Measurements from ENCODE around the gene ATG4B.
"Not testable (repeated sequence)": the region's sequence is repeated elsewhere in the genome, so short reads cannot be mapped to it uniquely, and the experiment has no call there.

The ATG4B gene

GRCh38 chr2:241648453-241648852, 11.0 kb downstream of the ATG4B start:
- Mint-ChIP-seq H3K9me3 (no peaks in the 10 kb centered on the region), H3K4me3 (no peak overlapping the region), H3K4me1 (peaks cover 33% of the 10 kb centered on the region), H3K27ac (peak overlapping the region; percentile 41), H3K27me3 (no peaks in the 10 kb centered on the region), H3K36me3 (peaks cover 2% of the 10 kb centered on the region)

GRCh38 chr2:241649404-241649803, 11.9 kb downstream of the ATG4B start:
- Mint-ChIP-seq H3K4me3 (no peak overlapping the region), H3K27ac (no peak overlapping the region), H3K4me1 (peaks cover 29% of the 10 kb centered on the region), H3K27me3 (no peaks in the 10 kb centered on the region), H3K36me3 (peaks cover 2% of the 10 kb centered on the region), H3K9me3 (no peaks in the 10 kb centered on the region)

- Mint-ChIP-seq H3K4me3 (no peak overlapping the region), H3K27ac (no peak overlapping the region), H3K27me3 (no peaks in the 10 kb centered on the region), H3K9me3 (no peaks in the 10 kb centered on the region), H3K4me1 (peaks cover 26% of the 10 kb centered on the region), H3K36me3 (peaks cover 2% of the 10 kb centered on the region)
These were observed 12.4 kb downstream of the ATG4B start for GRCh38 chr2:241649927-241650326.

GRCh38 chr2:241652142-241652541, 14.6 kb downstream of the ATG4B start:
- no peak overlapping the region for H3K27ac Mint-ChIP-seq
- peaks cover 2% of the 10 kb centered on the region for H3K36me3 Mint-ChIP-seq
- H3K4me1 Mint-ChIP-seq: peaks cover 20% of the 10 kb centered on the region
- H3K9me3 Mint-ChIP-seq: no peaks in the 10 kb centered on the region
- H3K4me3 Mint-ChIP-seq: no peak overlapping the region
- no peaks in the 10 kb centered on the region for H3K27me3 Mint-ChIP-seq

- H3K9me3 Mint-ChIP-seq: no peaks in the 10 kb centered on the region
- H3K4me1 Mint-ChIP-seq: peaks cover 20% of the 10 kb centered on the region
- H3K4me3 Mint-ChIP-seq: no peak overlapping the region
- peaks cover 3% of the 10 kb centered on the region for H3K36me3 Mint-ChIP-seq
- H3K27me3 Mint-ChIP-seq: no peaks in the 10 kb centered on the region
- no peak overlapping the region for H3K27ac Mint-ChIP-seq
These were observed 15.2 kb downstream of the ATG4B start for GRCh38 chr2:241652722-241653121.

GRCh38 chr2:241653210-241653750, 15.8 kb downstream of the ATG4B start:
- Mint-ChIP-seq H3K27ac (no peak overlapping the region), H3K9me3 (no peaks in the 10 kb centered on the region), H3K36me3 (peaks cover 3% of the 10 kb centered on the region), H3K4me1 (peaks cover 15% of the 10 kb centered on the region), H3K4me3 (no peak overlapping the region), H3K27me3 (no peaks in the 10 kb centered on the region)

- peaks cover 6% of the 10 kb centered on the region for H3K36me3 Mint-ChIP-seq
- no peaks in the 10 kb centered on the region for H3K27me3 Mint-ChIP-seq
- peaks cover 5% of the 10 kb centered on the region for H3K4me1 Mint-ChIP-seq
- H3K27ac Mint-ChIP-seq: no peak overlapping the region
- H3K4me3 Mint-ChIP-seq: no peak overlapping the region
- H3K9me3 Mint-ChIP-seq: no peaks in the 10 kb centered on the region
These were observed 17.1 kb downstream of the ATG4B start for GRCh38 chr2:241654551-241654950.

- Mint-ChIP-seq H3K9me3 (no peaks in the 10 kb centered on the region), H3K4me3 (no peak overlapping the region), H3K27ac (no peak overlapping the region), H3K4me1 (peaks cover 5% of the 10 kb centered on the region), H3K27me3 (no peaks in the 10 kb centered on the region), H3K36me3 (peaks cover 6% of the 10 kb centered on the region)
These were observed 18.2 kb downstream of the ATG4B start for GRCh38 chr2:241655516-241656189.

- H3K4me3 Mint-ChIP-seq: no peak overlapping the region
- peaks cover 6% of the 10 kb centered on the region for H3K36me3 Mint-ChIP-seq
- no peaks in the 10 kb centered on the region for H3K27me3 Mint-ChIP-seq
- H3K9me3 Mint-ChIP-seq: no peaks in the 10 kb centered on the region
- H3K4me1 Mint-ChIP-seq: no peaks in the 10 kb centered on the region
- H3K27ac Mint-ChIP-seq: no peak overlapping the region
These were observed 18.8 kb downstream of the ATG4B start for GRCh38 chr2:241656190-241656741.

- Mint-ChIP-seq H3K4me3 (no peak overlapping the region), H3K36me3 (peaks cover 4% of the 10 kb centered on the region), H3K4me1 (no peaks in the 10 kb centered on the region), H3K27me3 (no peaks in the 10 kb centered on the region), H3K9me3 (no peaks in the 10 kb centered on the region), H3K27ac (no peak overlapping the region)
These were observed 20.3 kb downstream of the ATG4B start for GRCh38 chr2:241657786-241658254.

- Mint-ChIP-seq H3K27ac (no peak overlapping the region), H3K4me1 (no peaks in the 10 kb centered on the region), H3K9me3 (no peaks in the 10 kb centered on the region), H3K27me3 (no peaks in the 10 kb centered on the region), H3K4me3 (no peak overlapping the region), H3K36me3 (peaks cover 4% of the 10 kb centered on the region)
These were observed 20.8 kb downstream of the ATG4B start for GRCh38 chr2:241658296-241658695.

- Mint-ChIP-seq H3K27me3 (no peaks in the 10 kb centered on the region), H3K36me3 (peaks cover 4% of the 10 kb centered on the region), H3K4me3 (no peak overlapping the region), H3K9me3 (no peaks in the 10 kb centered on the region), H3K4me1 (no peaks in the 10 kb centered on the region), H3K27ac (no peak overlapping the region)
These were observed 21.8 kb downstream of the ATG4B start for GRCh38 chr2:241659150-241659739.

GRCh38 chr2:241660593-241661213, 23.2 kb downstream of the ATG4B start:
- no peak overlapping the region for H3K4me3 Mint-ChIP-seq
- H3K4me1 Mint-ChIP-seq: peaks cover 4% of the 10 kb centered on the region
- peaks cover 4% of the 10 kb centered on the region for H3K36me3 Mint-ChIP-seq
- H3K27me3 Mint-ChIP-seq: no peaks in the 10 kb centered on the region
- H3K9me3 Mint-ChIP-seq: no peaks in the 10 kb centered on the region
- no peak overlapping the region for H3K27ac Mint-ChIP-seq

- not testable (repeated sequence) for H3K4me3 Mint-ChIP-seq, H3K9me3 Mint-ChIP-seq, H3K27ac Mint-ChIP-seq, H3K36me3 Mint-ChIP-seq, H3K4me1 Mint-ChIP-seq, H3K27me3 Mint-ChIP-seq
These were observed 25.2 kb downstream of the ATG4B start for GRCh38 chr2:241662731-241663130.

GRCh38 chr2:241665731-241666440, 28.4 kb downstream of the ATG4B start:
- Mint-ChIP-seq H3K4me1 (peaks cover 4% of the 10 kb centered on the region), H3K27me3 (no peaks in the 10 kb centered on the region), H3K4me3 (no peak overlapping the region), H3K27ac (no peak overlapping the region), H3K36me3 (peaks cover 5% of the 10 kb centered on the region), H3K9me3 (no peaks in the 10 kb centered on the region)
